Stimulated activated CD4-positive, alpha-beta T cell treated with anti-CD3 and anti-CD28 coated beads, Interleukin-4, amount 100 ng/mL, for 1 hour (primary cell): ENCODE data around the gene KLHL17.
"Not testable (repeated sequence)": the region's sequence is repeated elsewhere in the genome, so short reads cannot be mapped to it uniquely, and the experiment has no call there.

Experiments
- DNase-seq: peaks from one replicate; pipeline ENCODE4 v3.0.0-alpha.2; 2020

The KLHL17 gene

GRCh38 chr1:982765-983436, 22.5 kb downstream of the KLHL17 start:
- no peak for DNase-seq

DNA sequence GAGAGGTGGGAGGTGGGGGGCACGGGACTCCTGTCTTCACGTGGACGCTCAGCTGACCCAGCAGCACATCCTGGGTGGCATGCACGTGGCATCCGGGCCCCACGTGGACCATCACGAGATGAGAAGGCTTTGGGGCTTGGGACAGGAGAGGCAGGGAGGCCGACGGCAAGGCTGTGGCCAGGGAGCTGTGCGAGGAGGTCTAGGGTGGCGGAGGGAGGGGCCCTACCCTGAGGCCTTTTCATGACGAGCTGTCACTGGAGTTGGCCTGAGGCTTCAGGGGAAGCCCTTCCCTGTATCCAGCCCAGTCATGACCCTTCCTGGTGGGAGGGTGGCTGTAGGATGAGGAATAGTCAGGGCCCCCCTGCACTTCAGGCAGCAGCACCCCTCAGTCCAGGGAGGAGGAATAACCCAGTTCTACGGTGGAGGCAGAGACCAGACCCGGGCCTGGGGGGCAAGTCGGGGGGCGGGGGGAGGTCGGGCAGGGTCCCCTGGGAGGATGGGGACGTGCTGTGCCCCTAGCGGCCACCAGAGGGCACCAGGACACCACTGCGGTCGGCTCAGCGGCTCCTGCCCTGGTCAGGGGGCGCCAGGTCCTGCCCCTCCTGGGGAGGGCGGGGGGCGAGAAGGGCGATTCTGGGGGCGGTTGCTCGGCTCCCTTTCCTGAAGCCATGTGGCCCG, 23.6 kb downstream of the KLHL17 start:
- DNase-seq: peak; percentile 69

- no peak for DNase-seq
These were observed 24.1 kb downstream of the KLHL17 start for GRCh38 chr1:984476-984814.

GRCh38 chr1:985126-985525, 24.7 kb downstream of the KLHL17 start:
- DNase-seq: no peak

- DNase-seq: not testable (repeated sequence)
These were observed 27.7 kb downstream of the KLHL17 start for GRCh38 chr1:988061-988460.

- DNase-seq: not testable (repeated sequence)
These were observed 30.9 kb downstream of the KLHL17 start for GRCh38 chr1:991275-991674.

DNA sequence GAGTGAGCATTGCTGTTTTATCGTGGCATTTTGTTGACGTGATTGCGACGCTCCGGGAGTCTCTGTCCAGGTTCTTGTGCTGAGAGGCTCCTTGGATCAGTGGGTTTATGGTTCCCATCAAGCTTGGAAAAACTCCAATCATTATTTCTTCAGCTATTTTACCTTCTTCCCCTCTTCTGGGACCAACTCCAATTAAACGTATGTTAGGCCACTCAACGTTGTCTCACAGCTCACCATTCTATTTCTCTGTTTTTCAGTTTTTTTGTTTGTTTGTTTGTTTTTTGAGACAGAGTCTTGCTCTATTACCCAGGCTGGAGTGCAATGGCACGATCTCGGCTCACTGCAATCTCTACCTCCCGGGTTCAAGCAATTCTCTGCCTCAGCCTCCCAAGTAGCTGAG, 31.5 kb downstream of the KLHL17 start:
- DNase-seq: no peak

DNA sequence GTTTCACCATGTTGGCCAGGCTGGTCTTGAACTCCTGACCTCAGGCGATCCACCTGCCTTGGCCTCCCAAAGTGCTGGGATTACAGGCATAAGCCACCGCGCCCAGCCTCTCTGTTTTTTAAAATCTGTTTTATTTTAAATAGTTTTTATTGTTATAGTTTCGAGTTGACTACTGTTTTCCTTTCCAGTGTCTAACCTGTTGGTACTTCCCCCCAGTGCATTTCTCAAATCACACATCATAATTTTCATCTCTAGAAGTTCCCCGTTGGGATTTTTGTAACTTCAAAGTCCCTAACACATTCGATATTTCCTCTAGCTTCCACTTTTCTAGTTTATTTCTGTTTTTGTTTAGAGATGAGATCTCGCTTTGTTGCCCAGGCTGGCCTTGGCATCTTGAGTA, 32.0 kb downstream of the KLHL17 start:
- DNase-seq: no peak

DNA sequence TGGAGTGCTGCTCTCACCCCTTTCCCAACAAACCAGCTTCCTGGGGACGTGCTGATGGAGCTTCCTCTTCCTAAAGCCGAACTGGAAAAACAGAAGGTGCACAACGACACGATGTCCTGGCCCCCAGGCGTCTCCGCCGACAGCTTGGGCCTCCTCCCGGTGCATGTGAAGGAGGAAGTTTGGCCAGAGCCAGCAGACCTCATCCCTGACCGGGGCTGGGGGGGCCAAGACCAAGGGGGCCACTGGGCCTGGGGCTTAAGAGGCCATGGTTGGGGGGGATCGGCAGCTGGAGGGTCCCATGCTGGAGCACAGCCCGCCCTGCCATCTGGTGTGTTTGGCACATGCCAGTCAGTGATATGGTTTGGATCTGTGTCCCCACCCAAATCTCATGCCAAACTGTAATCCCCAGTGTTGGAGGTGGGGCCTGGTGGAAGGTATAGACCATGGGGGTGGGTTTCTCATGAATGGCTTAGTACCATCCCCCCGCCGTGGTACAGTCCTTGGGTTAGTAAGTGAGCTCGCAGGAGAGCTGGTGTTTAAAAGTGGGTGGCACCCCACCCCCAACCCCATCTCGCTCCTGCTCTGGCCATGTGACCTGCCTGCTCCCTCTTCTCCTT, 33.1 kb downstream of the KLHL17 start:
- no peak for DNase-seq

- not testable (repeated sequence) for DNase-seq
These were observed 34.2 kb downstream of the KLHL17 start for GRCh38 chr1:994546-994945.

DNA sequence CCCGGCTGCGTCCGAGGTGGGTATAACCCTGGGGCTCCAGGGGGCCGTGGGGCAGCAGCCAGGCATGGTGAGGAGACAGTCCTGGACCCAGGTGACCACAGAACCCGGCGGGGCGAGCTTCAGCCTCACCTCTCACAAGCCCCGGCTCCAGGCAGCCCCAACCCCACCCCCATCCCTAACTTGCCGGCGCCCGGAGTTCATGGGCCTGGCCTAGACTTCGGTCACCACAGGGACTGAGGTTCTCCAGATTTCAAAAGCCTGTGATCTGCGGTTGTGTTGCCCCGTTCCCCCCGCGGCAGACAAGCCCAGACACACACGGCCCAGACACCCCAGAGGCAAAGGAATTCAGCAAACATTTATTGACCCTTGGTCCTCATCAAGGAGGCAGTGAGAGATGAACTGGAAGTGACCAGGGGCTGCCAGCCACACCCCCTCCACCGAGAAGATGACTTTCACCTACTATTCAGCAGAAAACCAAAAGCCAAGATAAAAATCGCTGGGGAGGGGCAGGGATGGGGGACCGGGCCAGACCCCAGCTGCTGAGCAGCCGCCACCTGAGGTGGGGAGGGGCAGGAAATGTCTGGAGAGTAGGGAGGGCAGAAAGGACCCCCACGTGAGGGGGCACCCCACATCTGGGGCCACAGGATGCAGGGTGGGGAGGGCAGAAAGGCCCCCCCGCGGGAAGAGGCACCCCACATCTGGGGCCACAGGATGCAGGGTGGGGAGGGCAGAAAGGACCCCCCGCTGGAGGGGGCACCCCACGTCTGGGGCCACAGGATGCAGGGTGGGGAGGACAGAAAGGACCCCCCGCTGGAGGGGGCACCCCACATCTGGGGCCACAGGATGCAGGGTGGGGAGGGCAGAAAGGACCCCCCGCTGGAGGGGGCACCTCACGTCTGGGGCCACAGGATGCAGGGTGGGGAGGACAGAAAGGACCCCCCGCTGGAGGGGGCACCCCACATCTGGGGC, 35.6 kb downstream of the KLHL17 start:
- no peak for DNase-seq

- no peak for DNase-seq
These were observed 36.7 kb downstream of the KLHL17 start for GRCh38 chr1:996851-997712.

- no peak for DNase-seq
These were observed 37.3 kb downstream of the KLHL17 start for GRCh38 chr1:997713-997992.

DNA sequence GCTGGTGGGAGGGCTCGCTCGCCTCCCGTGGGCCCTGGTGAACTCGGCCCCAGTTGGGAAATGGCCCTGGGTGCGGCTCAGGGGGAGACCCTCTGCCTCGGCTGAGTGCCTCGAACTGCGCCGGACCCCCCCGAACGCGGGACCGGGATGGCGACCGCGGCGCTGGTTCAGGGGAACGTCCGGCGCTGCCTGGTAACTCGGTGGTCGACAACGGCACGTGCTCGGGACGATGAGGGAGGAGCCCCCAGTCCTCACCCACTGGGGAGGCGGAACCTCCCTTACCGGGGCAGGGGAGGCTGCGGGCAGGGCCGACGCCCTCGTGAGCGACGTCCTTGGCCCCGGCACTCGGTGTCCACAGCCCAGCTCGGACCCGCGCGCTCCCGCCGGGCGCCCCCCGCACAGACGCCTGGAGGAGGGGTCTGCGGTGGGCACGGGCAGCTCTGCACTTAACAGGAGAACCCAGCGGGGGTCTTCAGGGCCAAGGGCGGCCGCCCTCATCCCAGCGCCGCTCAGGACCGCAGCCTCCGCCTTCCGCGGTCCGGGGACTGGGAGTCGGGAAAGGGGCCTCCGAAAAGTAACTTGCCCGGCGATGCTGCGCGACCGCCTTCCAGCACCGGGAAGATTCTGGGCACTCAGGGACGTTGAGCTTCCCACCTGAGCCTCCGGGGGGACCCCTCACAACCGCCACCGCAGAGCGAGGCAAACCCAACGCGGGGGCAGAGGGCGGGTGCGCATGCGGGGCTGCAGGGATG, 37.8 kb downstream of the KLHL17 start:
- no peak for DNase-seq

- DNase-seq: no peak
These were observed 38.3 kb downstream of the KLHL17 start for GRCh38 chr1:998745-998994.

GRCh38 chr1:998995-999724, 38.8 kb downstream of the KLHL17 start:
- no peak for DNase-seq

- DNase-seq: peak; percentile 69
These were observed 39.5 kb downstream of the KLHL17 start, which contains the start of gene HES4 for GRCh38 chr1:999725-1000356. Gene HES4, minus strand, starts transcription at chr1:1000097. Its CDS starts 124 bp downstream, at chr1:999973.

- DNase-seq: peak; percentile 71
These were observed 40.1 kb downstream of the KLHL17 start for GRCh38 chr1:1000357-1001056.

DNA sequence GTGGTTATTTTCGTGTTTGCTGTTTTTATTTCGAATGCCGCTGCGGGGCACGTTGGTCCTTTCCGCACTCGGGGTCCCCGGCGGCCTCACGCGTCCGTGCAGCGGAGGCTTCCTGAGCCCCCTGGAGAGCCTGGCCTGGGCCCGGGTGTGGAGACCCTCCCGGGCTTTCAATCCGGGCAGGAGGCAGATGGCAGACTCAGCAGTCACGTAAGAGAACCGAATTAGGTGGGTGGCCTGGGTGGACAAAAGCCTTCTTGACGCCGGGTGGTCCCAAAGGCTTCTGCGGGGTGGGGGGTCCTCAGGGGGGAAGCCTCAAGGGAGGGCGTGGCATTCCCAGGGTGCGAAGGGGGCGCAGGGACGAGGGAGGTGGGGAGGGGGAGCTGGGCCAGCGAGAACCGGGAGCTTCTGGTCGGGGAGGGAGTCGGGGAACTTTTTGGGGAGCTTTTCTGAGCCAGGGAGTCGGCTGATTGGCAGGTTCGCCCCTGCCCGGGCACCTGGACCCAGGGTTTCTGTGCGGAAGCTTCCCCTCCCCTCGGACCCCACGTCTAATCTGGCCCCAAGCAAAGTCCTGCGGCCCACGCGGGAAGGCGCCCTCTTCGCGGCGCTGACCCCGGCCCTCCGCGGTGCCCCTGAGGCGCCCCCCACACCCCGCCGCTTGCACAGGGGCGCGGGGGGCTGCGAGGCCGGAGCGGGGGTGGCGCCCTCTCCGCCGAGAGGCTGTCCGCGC, 40.8 kb downstream of the KLHL17 start:
- peak; percentile 4 for DNase-seq
